GM23338 (cell line): ENCODE results near the gene NSG2. TPM values are rescaled to one million over a fixed set of nuclear protein-coding genes. Genes with fewer than 3 reads are reported as not detected.

Source experiments
- ATAC-seq: fragments of 200-7000 bp; cut with Tn5 transposase; 3 replicates; pipeline ENCODE4 v1.9.1; 2020
- DNase-seq: peaks from one replicate; pipeline ENCODE4 v3.0.0-alpha.2; 2015; ENCODE audit warnings: low spot score
- H2AFZ ChIP-seq: fragments of 200-600 bp; sonication (generic); 2 replicates; pipeline ENCODE4 v1.8.0; 2016; ENCODE audit warnings: antibody characterized with exemption, mild to moderate bottlenecking, moderate library complexity
- H3F3A ChIP-seq: fragments of 200-600 bp; sonication (generic); replicated peaks from 2 replicates; pipeline ENCODE4 v1.8.0; 2017; ENCODE audit warnings: antibody characterized with exemption, mixed run types, low read depth
- H3K27ac ChIP-seq: fragments of 200-600 bp; sonication (generic); 2 replicates; pipeline ENCODE4 v1.6.1; 2016; ENCODE audit warnings: low read depth
- H3K27me3 ChIP-seq: fragments of 200-600 bp; sonication (generic); 2 replicates; pipeline ENCODE4 v1.8.0; 2016; ENCODE audit warnings: mild to moderate bottlenecking, mixed run types, moderate library complexity; ENCODE audit not compliant: insufficient read depth
- H3K36me3 ChIP-seq: fragments of 200-600 bp; sonication (generic); 2 replicates; pipeline ENCODE4 v1.8.0; 2016; ENCODE audit warnings: mild to moderate bottlenecking; ENCODE audit not compliant: insufficient read depth
- H3K4me1 ChIP-seq: fragments of 200-600 bp; sonication (generic); 2 replicates; pipeline ENCODE4 v1.8.0; 2016; ENCODE audit warnings: mild to moderate bottlenecking, moderate library complexity; ENCODE audit not compliant: insufficient read depth
- H3K4me2 ChIP-seq: fragments of 200-600 bp; sonication (generic); 2 replicates; pipeline ENCODE4 v1.7.1; 2017; ENCODE audit warnings: mixed run types
- H3K4me3 ChIP-seq: fragments of 200-600 bp; sonication (generic); 2 replicates; pipeline ENCODE4 v1.6.1; 2016; ENCODE audit warnings: mixed run types
- H3K79me2 ChIP-seq: fragments of 200-600 bp; sonication (generic); replicated peaks from 2 replicates; pipeline ENCODE4 v1.8.0; 2017; ENCODE audit warnings: mild to moderate bottlenecking; ENCODE audit not compliant: insufficient read depth
- H3K9me2 ChIP-seq: fragments of 200-600 bp; sonication (generic); 2 replicates; pipeline ENCODE4 v1.8.0; 2017; ENCODE audit not compliant: insufficient read depth
- H4K20me1 ChIP-seq: fragments of 200-600 bp; sonication (generic); replicated peaks from 2 replicates; pipeline ENCODE4 v1.8.0; 2017; ENCODE audit warnings: mild to moderate bottlenecking; ENCODE audit not compliant: insufficient read depth
- H3K27ac Mint-ChIP-seq: 2 replicates; pipeline ENCODE4 v1.8.0; 2020; ENCODE audit warnings: inconsistent platforms, mild to moderate bottlenecking, moderate library complexity, mixed read lengths
- H3K27me3 Mint-ChIP-seq: 3 replicates; pipeline ENCODE4 v1.8.0; 2022; ENCODE audit warnings: low read depth, mild to moderate bottlenecking, moderate library complexity, mixed read lengths, inconsistent platforms; ENCODE audit not compliant: insufficient read depth, poor library complexity
- H3K36me3 Mint-ChIP-seq: 3 replicates; pipeline ENCODE4 v1.8.0; 2021; ENCODE audit warnings: low read depth, mild to moderate bottlenecking, inconsistent platforms, moderate library complexity, mixed read lengths
- H3K4me1 Mint-ChIP-seq: 3 replicates; pipeline ENCODE4 v1.8.0; 2020; ENCODE audit warnings: mild to moderate bottlenecking, inconsistent platforms, mixed read lengths
- H3K4me3 Mint-ChIP-seq: 3 replicates; pipeline ENCODE4 v1.8.0; 2021; ENCODE audit warnings: moderate library complexity, mild to moderate bottlenecking, inconsistent platforms, mixed read lengths
- H3K9me3 Mint-ChIP-seq: 3 replicates; pipeline ENCODE4 v1.8.0; 2020; ENCODE audit warnings: moderate library complexity, mild to moderate bottlenecking, inconsistent platforms, mixed read lengths
- NANOG ChIP-seq: IDR thresholded peaks from 2 replicates; pipeline ENCODE4 v1.6.1; 2016; ENCODE audit warnings: antibody characterized with exemption, borderline replicate concordance
- REST ChIP-seq: IDR thresholded peaks from one replicate; pipeline ENCODE4 v1.6.1; 2018; ENCODE audit warnings: antibody characterized with exemption; ENCODE audit not compliant: unreplicated experiment
- ZNF462 ChIP-seq: fragments of 250-450 bp; sonication (Bioruptor Pico); IDR thresholded peaks from 2 replicates; pipeline ENCODE4 v1.5.0; 2020; ENCODE audit warnings: mild to moderate bottlenecking, moderate library complexity
- polyA plus RNA-seq: library from polyadenylated mRNA; unstranded; fragments of >200 nt; fragmentation: Nextera tagmentation; extraction: Ambion mirVana; gene quantifications from 2 replicates; pipeline ENCODE4 v1.2.1, GENCODE V29; 2016
- total RNA-seq: library from RNA; depleted of rRNA; stranded (reverse); fragments of >200 nt; shearing (Covaris generic); gene quantifications from 2 replicates; pipeline ENCODE4 v1.2.3, GENCODE V29; 2014

NSG2 gene
- total and polyA plus RNA-seq, 2 experiments from 2014 or later: 0.16 TPM; not detected in 1

- H3K27ac Mint-ChIP-seq: no peak overlapping the region
- H3K27me3 Mint-ChIP-seq: peaks cover 6% of the 10 kb centered on the region
- TF ChIP-seq NANOG (no peak), REST (no peak), ZNF462 (no peak)
Observed at GRCh38 chr5:174086751-174087150, 41.2 kb downstream of the NSG2 start.

More at GRCh38 chr5:174086751-174087150, 41.2 kb downstream of the NSG2 start:
- Mint-ChIP-seq H3K4me1 (peaks cover 2% of the 10 kb centered on the region; the same call in 1 of the 3 replicates), H3K9me3 (no peaks in the 10 kb centered on the region), H3K36me3 (no peaks in the 10 kb centered on the region), H3K4me3 (no peak overlapping the region)
- Histone ChIP-seq H2AFZ (no peak overlapping the region), H3K27ac (no peak overlapping the region), H3K79me2 (no peaks in the 10 kb centered on the region), H3F3A (no peaks in the 10 kb centered on the region), H3K27me3 (no peaks in the 10 kb centered on the region), H3K4me1 (no peaks in the 10 kb centered on the region), H3K36me3 (no peaks in the 10 kb centered on the region), H3K9me2 (no peaks in the 10 kb centered on the region), H4K20me1 (no peaks in the 10 kb centered on the region), H3K4me2 (no peak overlapping the region), H3K4me3 (no peak overlapping the region)
- DNase-seq (no peak), ATAC-seq (no peak)
